K562 (cell line): Measurements from ENCODE around the gene SDHAF1. TPM values are rescaled to one million over a fixed set of nuclear protein-coding genes. Genes with fewer than 3 reads are reported as not detected.
A peak's percentile ranks its signal among the peaks of the same experiment; 100 is the strongest.

Source experiments
- BRD9 ChIP-seq: fragments of 450-650 bp; IDR thresholded peaks from 2 replicates; pipeline ENCODE4 v1.6.1; 2018; ENCODE audit warnings: low read depth; ENCODE audit not compliant: partially characterized antibody
- CBX3 ChIP-seq, 2 experiments: IDR thresholded peaks; 1 replicate in 1 of 2; 2 replicates in 1 of 2; pipeline ENCODE4 v1.6.1; 2012; ENCODE audit warnings: inconsistent platforms in 2 of 2, low read length in 2 of 2, borderline replicate concordance in 1 of 2, control low read depth in 1 of 2
- HEY1 ChIP-seq: fragments of 250-450 bp; sonication (Bioruptor Pico); IDR thresholded peaks from 2 replicates; pipeline ENCODE4 v1.5.0; 2020; ENCODE audit warnings: mild to moderate bottlenecking, moderate library complexity, borderline replicate concordance
- KDM1A ChIP-seq, 2 experiments: fragments of 450-650 bp; IDR thresholded peaks; 2 replicates each; pipeline ENCODE4 v1.6.1; 2016; ENCODE audit warnings: mild to moderate bottlenecking in 2 of 2
- KLF13 ChIP-seq: fragments of 450-650 bp; IDR thresholded peaks from 2 replicates; pipeline ENCODE4 v1.6.1; 2016; ENCODE audit warnings: missing genetic modification characterization, low read depth, mild to moderate bottlenecking, missing compliant biosample characterization, moderate library complexity, borderline replicate concordance
- MIER1 ChIP-seq: fragments of 450-650 bp; IDR thresholded peaks from 2 replicates; pipeline ENCODE4 v1.6.1; 2016; ENCODE audit warnings: antibody characterized with exemption, mild to moderate bottlenecking, low read depth
- NUFIP1 ChIP-seq: fragments of 450-650 bp; IDR thresholded peaks from 2 replicates; pipeline ENCODE4 v1.6.1; 2018; ENCODE audit not compliant: partially characterized antibody
- TCF7 ChIP-seq: sonication (generic); IDR thresholded peaks from 2 replicates; pipeline ENCODE4 v1.6.1; 2016; ENCODE audit warnings: antibody characterized with exemption, borderline replicate concordance
- ZC3H11A ChIP-seq: IDR thresholded peaks from 2 replicates; pipeline ENCODE4 v1.6.1; 2012; ENCODE audit warnings: low read depth, low read length, improper control_type of control experiment
- ZFP1 ChIP-seq: fragments of 450-650 bp; formaldehyde crosslinking; IDR thresholded peaks from 2 replicates; pipeline ENCODE4 v1.4.0; 2020; ENCODE audit warnings: mild to moderate bottlenecking, mixed read lengths
- ZNF134 ChIP-seq: fragments of 250-450 bp; sonication (Bioruptor Pico); conservative IDR thresholded peaks from 2 replicates; pipeline ENCODE4 v1.4.0; 2020
- ZNF239 ChIP-seq: fragments of 250-450 bp; sonication (Bioruptor Pico); IDR thresholded peaks from 2 replicates; pipeline ENCODE4 v1.4.0; 2020; ENCODE audit warnings: mild to moderate bottlenecking
- ZNF79 ChIP-seq: fragments of 250-450 bp; sonication (Bioruptor Pico); IDR thresholded peaks from 2 replicates; pipeline ENCODE4 v1.4.0; 2020; ENCODE audit warnings: low read depth, mild to moderate bottlenecking, moderate library complexity
- polyA plus RNA-seq, 8 experiments: library from polyadenylated mRNA; depleted of rRNA in 4 of 8; stranded (reverse) in 5 of 8; unstranded in 3 of 8; fragments of >200 nt; fragmentation: Nextera tagmentation in 2 of 8; fragmentation: Illumina TruSeq in 1 of 8; extraction: Ambion mirVana in 2 of 8; extraction: Trizol in 1 of 8; gene quantifications; 2 replicates each; pipeline versions ENCODE4 v1.2.1 to v1.2.3, GENCODE V29; 2011 to 2014; ENCODE audit warnings: inconsistent platforms in 1 of 8, missing spikeins in 1 of 8
- total RNA-seq, 7 experiments: library from RNA; depleted of rRNA in 6 of 7; stranded (reverse); fragments of >200 nt in 6 of 7; fragmentation: Illumina TruSeq in 2 of 7; extraction: Trizol in 2 of 7; gene quantifications; 2 replicates each; pipeline versions ENCODE4 v1.2.1 to v1.2.3, GENCODE V29; 2011 to 2021; ENCODE audit warnings: low replicate concordance in 1 of 7
- TF ChIP-seq, protein P1 (sequence below): sonication (generic); formaldehyde crosslinking; IDR thresholded peaks from 2 replicates; pipeline ENCODE4 v1.8.1; 2023; ENCODE audit warnings: missing genetic modification reagents, mild to moderate bottlenecking, borderline replicate concordance
- TF ChIP-seq, protein P2 (sequence below): fragments of 450-650 bp; IDR thresholded peaks from 2 replicates; pipeline ENCODE4 v1.6.1; 2016; ENCODE audit warnings: mild to moderate bottlenecking
- TF ChIP-seq, protein P3 (sequence below): fragments of 200-800 bp; sonication (Bioruptor generic); IDR thresholded peaks from 2 replicates; pipeline ENCODE4 v1.6.1; 2017; ENCODE audit warnings: missing genetic modification characterization, missing compliant biosample characterization
- TF ChIP-seq, protein P4 (sequence below): fragments of 250-450 bp; sonication (Bioruptor Pico); IDR thresholded peaks from 2 replicates; pipeline ENCODE4 v1.8.0; 2021; ENCODE audit warnings: moderate library complexity, mild to moderate bottlenecking, inconsistent platforms

SDHAF1 gene
- total and polyA plus RNA-seq, 9 of the 15 experiments (the other 6 are each of a cell fraction or from before 2014, with no cell fraction given), result 0.42 to 55.7 (median 18.8) TPM

DNA sequence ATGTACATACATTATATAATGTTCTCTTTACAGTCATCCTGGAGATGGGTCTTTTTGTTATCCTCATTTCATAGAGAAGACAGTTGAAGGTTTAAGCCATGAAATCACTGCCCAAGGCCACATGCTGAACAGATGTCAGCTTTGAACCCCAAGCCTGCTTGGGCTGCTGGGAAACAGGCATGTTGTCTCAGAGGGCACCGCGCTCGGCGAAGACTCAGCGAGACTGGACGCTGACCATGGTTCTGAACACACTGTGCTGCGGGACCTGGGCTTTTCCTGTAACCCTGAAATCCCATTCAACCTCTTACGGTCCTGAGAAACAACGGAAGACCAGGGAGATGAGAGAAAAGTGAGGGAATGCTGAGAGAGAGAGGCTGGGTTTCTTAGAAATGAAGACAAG lies 31.5 kb upstream of the SDHAF1 start (continued):
- TF ChIP-seq, protein P1, sequence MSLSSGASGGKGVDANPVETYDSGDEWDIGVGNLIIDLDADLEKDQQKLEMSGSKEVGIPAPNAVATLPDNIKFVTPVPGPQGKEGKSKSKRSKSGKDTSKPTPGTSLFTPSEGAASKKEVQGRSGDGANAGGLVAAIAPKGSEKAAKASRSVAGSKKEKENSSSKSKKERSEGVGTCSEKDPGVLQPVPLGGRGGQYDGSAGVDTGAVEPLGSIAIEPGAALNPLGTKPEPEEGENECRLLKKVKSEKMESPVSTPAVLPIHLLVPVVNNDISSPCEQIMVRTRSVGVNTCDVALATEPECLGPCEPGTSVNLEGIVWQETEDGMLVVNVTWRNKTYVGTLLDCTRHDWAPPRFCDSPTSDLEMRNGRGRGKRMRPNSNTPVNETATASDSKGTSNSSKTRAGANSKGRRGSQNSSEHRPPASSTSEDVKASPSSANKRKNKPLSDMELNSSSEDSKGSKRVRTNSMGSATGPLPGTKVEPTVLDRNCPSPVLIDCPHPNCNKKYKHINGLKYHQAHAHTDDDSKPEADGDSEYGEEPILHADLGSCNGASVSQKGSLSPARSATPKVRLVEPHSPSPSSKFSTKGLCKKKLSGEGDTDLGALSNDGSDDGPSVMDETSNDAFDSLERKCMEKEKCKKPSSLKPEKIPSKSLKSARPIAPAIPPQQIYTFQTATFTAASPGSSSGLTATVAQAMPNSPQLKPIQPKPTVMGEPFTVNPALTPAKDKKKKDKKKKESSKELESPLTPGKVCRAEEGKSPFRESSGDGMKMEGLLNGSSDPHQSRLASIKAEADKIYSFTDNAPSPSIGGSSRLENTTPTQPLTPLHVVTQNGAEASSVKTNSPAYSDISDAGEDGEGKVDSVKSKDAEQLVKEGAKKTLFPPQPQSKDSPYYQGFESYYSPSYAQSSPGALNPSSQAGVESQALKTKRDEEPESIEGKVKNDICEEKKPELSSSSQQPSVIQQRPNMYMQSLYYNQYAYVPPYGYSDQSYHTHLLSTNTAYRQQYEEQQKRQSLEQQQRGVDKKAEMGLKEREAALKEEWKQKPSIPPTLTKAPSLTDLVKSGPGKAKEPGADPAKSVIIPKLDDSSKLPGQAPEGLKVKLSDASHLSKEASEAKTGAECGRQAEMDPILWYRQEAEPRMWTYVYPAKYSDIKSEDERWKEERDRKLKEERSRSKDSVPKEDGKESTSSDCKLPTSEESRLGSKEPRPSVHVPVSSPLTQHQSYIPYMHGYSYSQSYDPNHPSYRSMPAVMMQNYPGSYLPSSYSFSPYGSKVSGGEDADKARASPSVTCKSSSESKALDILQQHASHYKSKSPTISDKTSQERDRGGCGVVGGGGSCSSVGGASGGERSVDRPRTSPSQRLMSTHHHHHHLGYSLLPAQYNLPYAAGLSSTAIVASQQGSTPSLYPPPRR (CRISPR knock-in tag), result no peak
- TF ChIP-seq ZNF79 (CRISPR knock-in tag) (no peak), ZFP1 (no peak), BRD9 (no peak), ZNF134 (CRISPR knock-in tag) (no peak), HEY1 (CRISPR knock-in tag) (no peak), ZC3H11A (no peak), CBX3 (IDR thresholded peaks at IDR 0.05; ENCODE audit: borderline replicate concordance in 1 of 2, low read length in 2 of 2) (no peak), TCF7 (no peak), NUFIP1 (no peak), KLF13 (tag) (no peak), KDM1A (IDR thresholded peaks at IDR 0.05) (no peak), ZNF239 (CRISPR knock-in tag) (no peak), MIER1 (peak; percentile 92)
- TF ChIP-seq, protein P2, sequence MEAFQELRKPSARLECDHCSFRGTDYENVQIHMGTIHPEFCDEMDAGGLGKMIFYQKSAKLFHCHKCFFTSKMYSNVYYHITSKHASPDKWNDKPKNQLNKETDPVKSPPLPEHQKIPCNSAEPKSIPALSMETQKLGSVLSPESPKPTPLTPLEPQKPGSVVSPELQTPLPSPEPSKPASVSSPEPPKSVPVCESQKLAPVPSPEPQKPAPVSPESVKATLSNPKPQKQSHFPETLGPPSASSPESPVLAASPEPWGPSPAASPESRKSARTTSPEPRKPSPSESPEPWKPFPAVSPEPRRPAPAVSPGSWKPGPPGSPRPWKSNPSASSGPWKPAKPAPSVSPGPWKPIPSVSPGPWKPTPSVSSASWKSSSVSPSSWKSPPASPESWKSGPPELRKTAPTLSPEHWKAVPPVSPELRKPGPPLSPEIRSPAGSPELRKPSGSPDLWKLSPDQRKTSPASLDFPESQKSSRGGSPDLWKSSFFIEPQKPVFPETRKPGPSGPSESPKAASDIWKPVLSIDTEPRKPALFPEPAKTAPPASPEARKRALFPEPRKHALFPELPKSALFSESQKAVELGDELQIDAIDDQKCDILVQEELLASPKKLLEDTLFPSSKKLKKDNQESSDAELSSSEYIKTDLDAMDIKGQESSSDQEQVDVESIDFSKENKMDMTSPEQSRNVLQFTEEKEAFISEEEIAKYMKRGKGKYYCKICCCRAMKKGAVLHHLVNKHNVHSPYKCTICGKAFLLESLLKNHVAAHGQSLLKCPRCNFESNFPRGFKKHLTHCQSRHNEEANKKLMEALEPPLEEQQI, result 0 out of 2 replicates have a peak, but pooled peaks have one; percentile 19
- TF ChIP-seq, protein P3, sequence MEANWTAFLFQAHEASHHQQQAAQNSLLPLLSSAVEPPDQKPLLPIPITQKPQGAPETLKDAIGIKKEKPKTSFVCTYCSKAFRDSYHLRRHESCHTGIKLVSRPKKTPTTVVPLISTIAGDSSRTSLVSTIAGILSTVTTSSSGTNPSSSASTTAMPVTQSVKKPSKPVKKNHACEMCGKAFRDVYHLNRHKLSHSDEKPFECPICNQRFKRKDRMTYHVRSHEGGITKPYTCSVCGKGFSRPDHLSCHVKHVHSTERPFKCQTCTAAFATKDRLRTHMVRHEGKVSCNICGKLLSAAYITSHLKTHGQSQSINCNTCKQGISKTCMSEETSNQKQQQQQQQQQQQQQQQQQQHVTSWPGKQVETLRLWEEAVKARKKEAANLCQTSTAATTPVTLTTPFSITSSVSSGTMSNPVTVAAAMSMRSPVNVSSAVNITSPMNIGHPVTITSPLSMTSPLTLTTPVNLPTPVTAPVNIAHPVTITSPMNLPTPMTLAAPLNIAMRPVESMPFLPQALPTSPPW, result no peak
- TF ChIP-seq, protein P4, sequence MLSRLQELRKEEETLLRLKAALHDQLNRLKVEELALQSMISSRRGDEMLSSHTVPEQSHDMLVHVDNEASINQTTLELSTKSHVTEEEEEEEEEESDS (CRISPR knock-in tag), result no peak
- TF ChIP-seq, all 486 proteins: peak for 12
